H1 (cell line): ENCODE measurements around the gene ARL6IP4. TPM values are rescaled to one million over a fixed set of nuclear protein-coding genes. Genes with fewer than 3 reads are reported as not detected.

Experiments
- CBX8 ChIP-seq: fragments of 300-800, 300-1000 bp; sonication (generic); IDR thresholded peaks from 2 replicates; pipeline ENCODE4 v1.7.1; 2016; ENCODE audit warnings: low read depth, low read length, borderline replicate concordance
- EGR1 ChIP-seq: IDR thresholded peaks from 2 replicates; pipeline ENCODE4 v1.6.1; 2011; ENCODE audit warnings: low read depth, low read length, borderline replicate concordance
- FOSL1 ChIP-seq: IDR thresholded peaks from 2 replicates; pipeline ENCODE4 v1.6.1; 2011; ENCODE audit warnings: mild to moderate bottlenecking, low read depth, low read length, moderate library complexity; ENCODE audit not compliant: insufficient read depth
- JUN ChIP-seq: IDR thresholded peaks from 2 replicates; pipeline ENCODE4 v1.6.1; 2011; ENCODE audit warnings: low read depth, mild to moderate bottlenecking, improper control_type of control experiment, low read length
- KDM1A ChIP-seq: fragments of 200-600, 300-600 bp; sonication (generic); IDR thresholded peaks from 2 replicates; pipeline ENCODE4 v1.7.1; 2016; ENCODE audit warnings: mild to moderate bottlenecking, low read length, borderline replicate concordance
- KDM4A ChIP-seq: IDR thresholded peaks from one replicate; pipeline ENCODE4 v1.7.1; 2012; ENCODE audit warnings: low read depth, mild to moderate bottlenecking, moderate library complexity, low read length, inconsistent platforms; ENCODE audit not compliant: severe bottlenecking
- NANOG ChIP-seq: IDR thresholded peaks from 2 replicates; pipeline ENCODE4 v1.6.1; 2011; ENCODE audit warnings: low read length, low read depth, mild to moderate bottlenecking, inconsistent platforms; ENCODE audit not compliant: insufficient read depth, poor library complexity, severe bottlenecking
- RBBP5 ChIP-seq: IDR thresholded peaks from 2 replicates; pipeline ENCODE4 v1.7.1; 2012; ENCODE audit warnings: low read depth, mild to moderate bottlenecking, inconsistent platforms, low read length, moderate library complexity, borderline replicate concordance
- SIN3A ChIP-seq, 2 experiments: IDR thresholded peaks in 1 of 2; conservative IDR thresholded peaks in 1 of 2; 2 replicates each; pipeline ENCODE4 v1.6.1; 2011 to 2012; ENCODE audit warnings: low read length in 2 of 2, improper control_type of control experiment in 1 of 2, low read depth in 1 of 2, mild to moderate bottlenecking in 1 of 2
- YY1 ChIP-seq: IDR thresholded peaks from 2 replicates; pipeline ENCODE4 v1.6.1; 2011; ENCODE audit warnings: low read depth, mild to moderate bottlenecking, low read length
- polyA plus RNA-seq, 7 experiments: library from polyadenylated mRNA; depleted of rRNA in 3 of 7; stranded (reverse) in 5 of 7; unstranded in 2 of 7; fragments of >200 nt in 5 of 7; fragments of 200-250 nt in 2 of 7; gene quantifications; 1 replicate in 5 of 7; 2 replicates in 1 of 7; 4 replicates in 1 of 7; pipeline versions ENCODE4 v1.2.1 to v1.2.3, GENCODE V29; 2011 to 2013; ENCODE audit warnings: missing spikeins in 2 of 7, mixed read lengths in 2 of 7
- total RNA-seq: library from RNA; stranded (reverse); fragmentation: NEBNext Ultra II Directional; extraction: Animal tissue kit (Norgen Biotek cat#: 25700); gene quantifications from 2 replicates; pipeline ENCODE4 v1.2.1, GENCODE V29; 2021

Gene ARL6IP4
- total and polyA plus RNA-seq, 2 of the 8 experiments (the other 6 are each of a cell fraction or from before 2014, with no cell fraction given) = 76.4 to 109 TPM

DNA sequence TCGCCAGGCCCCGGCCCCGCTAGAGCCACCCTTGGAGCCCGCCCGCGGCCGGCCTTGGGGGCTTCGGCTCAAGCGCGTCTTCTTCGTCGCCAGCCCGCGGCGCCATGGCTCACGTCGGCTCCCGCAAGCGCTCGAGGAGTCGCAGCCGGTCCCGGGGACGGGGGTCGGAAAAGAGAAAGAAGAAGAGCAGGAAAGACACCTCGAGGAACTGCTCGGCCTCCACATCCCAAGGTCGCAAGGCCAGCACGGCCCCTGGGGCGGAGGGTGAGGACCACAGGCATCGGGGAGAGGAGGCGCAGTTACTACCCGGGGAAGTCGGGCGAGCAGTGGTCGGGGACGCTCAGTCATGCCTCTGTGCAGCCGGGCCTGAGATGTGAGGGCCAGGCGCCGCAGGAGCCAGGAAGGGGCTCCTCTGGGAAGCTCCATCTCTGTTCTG lies 573 bp downstream of the ARL6IP4 start (continued):
- TF ChIP-seq JUN (no peak), KDM4A (no peak), FOSL1 (no peak), CBX8 (no peak), EGR1 (no peak), SIN3A (conservative IDR thresholded peaks at IDR 0.05 in 1 of 2, IDR thresholded peaks at IDR 0.05 in 1 of 2; ENCODE audit: low read depth in 1 of 2, low read length in 2 of 2) (no peak), RBBP5 (no peak), KDM1A (no peak), NANOG (no peak), YY1 (no peak)
- TF ChIP-seq, all 59 proteins: peak for 0
